ENCODE data around the gene CRYBG1.

DNA sequence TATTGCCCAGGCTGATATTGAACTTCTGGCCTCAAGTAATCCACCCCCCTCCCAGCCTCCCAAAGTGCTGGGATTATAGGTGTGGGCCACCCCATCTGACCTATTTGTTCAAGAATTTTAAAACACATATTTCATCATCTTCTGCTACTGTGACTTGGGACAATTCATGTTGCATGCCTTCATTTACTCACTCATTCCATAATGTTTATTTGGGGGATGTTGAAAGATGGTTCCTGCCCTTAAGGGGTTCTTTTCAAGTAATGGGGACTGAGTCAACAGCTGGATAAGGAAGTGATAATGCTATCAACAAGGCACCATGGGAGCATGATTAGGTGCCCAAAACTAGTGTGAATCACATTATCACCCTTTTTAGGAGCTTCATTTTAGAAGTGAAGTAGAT is 62.0 kb downstream of the CRYBG1 start:
- TF ChIP-seq CTCF (IDR thresholded peaks at IDR 0.05) (no peak), HMGA2 (CRISPR knock-in tag; IDR thresholded peaks at IDR 0.05) (no peak), TCF7 (CRISPR knock-in tag; IDR thresholded peaks at IDR 0.05; ENCODE audit: low read depth) (no peak), FOXP4 (CRISPR knock-in tag; IDR thresholded peaks at IDR 0.05) (no peak), MYBL2 (CRISPR knock-in tag; IDR thresholded peaks at IDR 0.05) (no peak), CREM (CRISPR knock-in tag; IDR thresholded peaks at IDR 0.05) (no peak), RORB (CRISPR knock-in tag; IDR thresholded peaks at IDR 0.05) (no peak)
- TF ChIP-seq, protein P1, sequence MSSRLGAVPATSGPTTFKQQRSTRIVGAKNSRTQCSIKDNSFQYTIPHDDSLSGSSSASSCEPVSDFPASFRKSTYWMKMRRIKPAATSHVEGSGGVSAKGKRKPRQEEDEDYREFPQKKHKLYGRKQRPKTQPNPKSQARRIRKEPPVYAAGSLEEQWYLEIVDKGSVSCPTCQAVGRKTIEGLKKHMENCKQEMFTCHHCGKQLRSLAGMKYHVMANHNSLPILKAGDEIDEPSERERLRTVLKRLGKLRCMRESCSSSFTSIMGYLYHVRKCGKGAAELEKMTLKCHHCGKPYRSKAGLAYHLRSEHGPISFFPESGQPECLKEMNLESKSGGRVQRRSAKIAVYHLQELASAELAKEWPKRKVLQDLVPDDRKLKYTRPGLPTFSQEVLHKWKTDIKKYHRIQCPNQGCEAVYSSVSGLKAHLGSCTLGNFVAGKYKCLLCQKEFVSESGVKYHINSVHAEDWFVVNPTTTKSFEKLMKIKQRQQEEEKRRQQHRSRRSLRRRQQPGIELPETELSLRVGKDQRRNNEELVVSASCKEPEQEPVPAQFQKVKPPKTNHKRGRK (CRISPR knock-in tag; IDR thresholded peaks at IDR 0.05; ENCODE audit: borderline replicate concordance): no peak
- TF ChIP-seq, protein P2, sequence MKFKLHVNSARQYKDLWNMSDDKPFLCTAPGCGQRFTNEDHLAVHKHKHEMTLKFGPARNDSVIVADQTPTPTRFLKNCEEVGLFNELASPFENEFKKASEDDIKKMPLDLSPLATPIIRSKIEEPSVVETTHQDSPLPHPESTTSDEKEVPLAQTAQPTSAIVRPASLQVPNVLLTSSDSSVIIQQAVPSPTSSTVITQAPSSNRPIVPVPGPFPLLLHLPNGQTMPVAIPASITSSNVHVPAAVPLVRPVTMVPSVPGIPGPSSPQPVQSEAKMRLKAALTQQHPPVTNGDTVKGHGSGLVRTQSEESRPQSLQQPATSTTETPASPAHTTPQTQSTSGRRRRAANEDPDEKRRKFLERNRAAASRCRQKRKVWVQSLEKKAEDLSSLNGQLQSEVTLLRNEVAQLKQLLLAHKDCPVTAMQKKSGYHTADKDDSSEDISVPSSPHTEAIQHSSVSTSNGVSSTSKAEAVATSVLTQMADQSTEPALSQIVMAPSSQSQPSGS (CRISPR knock-in tag; IDR thresholded peaks at IDR 0.05; ENCODE audit: borderline replicate concordance, low read depth): no peak

Measured in WTC11 (cell line).